Measurements from ENCODE around the gene PHAF1. TPM values are rescaled to one million over a fixed set of nuclear protein-coding genes. Genes with fewer than 3 reads are reported as not detected.
"Not testable (repeated sequence)": the region's sequence is repeated elsewhere in the genome, so short reads cannot be mapped to it uniquely, and the experiment has no call there.

Gene PHAF1
- polyA plus RNA-seq, 1 donor: 14.3 TPM

DNA sequence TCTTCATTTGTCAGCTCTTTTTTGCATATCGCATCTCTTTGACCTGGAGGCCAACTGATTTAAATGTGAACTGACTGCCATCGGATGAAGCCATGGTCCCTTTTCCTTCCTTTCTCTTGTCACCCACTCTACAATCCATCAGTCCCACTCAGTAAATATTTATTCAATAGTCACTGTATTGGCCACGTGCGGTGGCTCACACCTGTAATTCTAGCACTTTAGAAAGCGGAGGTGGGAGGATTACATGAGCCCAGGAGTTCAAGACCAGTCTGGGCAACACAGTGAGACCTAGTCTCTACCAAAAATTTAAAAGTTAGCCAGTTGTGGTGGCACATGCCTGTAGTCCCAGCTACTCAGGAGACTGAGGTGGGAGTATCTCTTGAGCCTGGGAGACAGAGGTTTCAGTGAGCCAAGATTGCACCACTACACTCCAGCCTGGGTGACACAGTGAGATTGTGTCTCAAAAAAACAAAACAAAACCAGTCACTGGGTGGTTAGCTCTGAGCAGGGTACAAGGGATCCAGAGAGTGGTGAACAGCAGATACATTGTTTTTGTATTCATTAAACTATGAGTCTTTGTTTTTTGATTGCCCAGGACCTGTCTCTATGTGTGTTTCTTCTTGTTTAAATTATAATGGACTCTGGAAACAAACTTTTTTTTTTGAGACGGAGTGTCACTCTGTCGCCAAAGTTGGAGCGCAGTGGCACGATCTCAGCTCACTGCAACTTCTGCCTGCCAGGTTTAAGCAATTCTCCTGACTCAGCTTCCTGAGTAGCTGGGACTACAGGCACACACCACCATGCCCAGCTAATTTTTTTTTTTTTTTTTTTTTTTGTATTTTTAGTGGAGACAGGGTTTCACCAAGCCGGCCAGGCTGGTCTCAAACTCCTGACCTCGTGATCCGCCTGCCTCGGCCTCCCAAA is 6.9 kb downstream of the PHAF1 start:
- H3K36me3 ChIP-seq (ENCODE audit: control insufficient read depth, insufficient read depth, low read length): peaks cover 17% of the 10 kb centered on the region
- no peak overlapping the region for H3K4me3 ChIP-seq (ENCODE audit: low read length)
- H3K9me3 ChIP-seq (ENCODE audit: control insufficient read depth, low read depth, low read length): no peaks in the 10 kb centered on the region
- H3K27ac ChIP-seq (ENCODE audit: low read length): no peak overlapping the region
- H3K27me3 ChIP-seq (ENCODE audit: control insufficient read depth, insufficient read depth, low read length): no peaks in the 10 kb centered on the region
- no peak for DNase-seq
- 100% methylated on average over 1 of the region's 13 CpGs for WGBS (ENCODE audit: insufficient coverage, low lambda C conversion rate)
- H3K4me1 ChIP-seq (ENCODE audit: control insufficient read depth, insufficient read depth, low read length): no peaks in the 10 kb centered on the region

DNA sequence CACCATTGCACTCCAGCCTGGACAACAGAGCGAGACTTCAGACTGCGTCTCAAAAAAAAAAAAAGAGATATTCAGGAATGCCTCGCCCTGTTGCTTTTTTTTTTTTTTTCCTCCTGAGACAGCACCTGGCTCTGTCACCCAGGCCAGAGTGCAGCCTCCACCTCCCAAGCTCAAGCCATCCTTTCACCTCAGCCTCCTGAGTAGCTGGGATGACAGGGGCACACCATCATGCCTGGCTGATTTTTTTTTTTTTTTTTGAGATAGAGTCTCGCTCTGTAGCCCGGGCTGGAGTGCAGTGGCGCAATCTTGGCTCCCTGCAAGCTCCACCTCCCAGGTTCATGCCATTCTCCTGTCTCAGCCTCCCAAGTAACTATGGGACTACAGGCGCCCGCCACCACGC is 8.0 kb downstream of the PHAF1 start:
- no peaks in the 10 kb centered on the region for H3K27me3 ChIP-seq (ENCODE audit: control insufficient read depth, insufficient read depth, low read length)
- peaks cover 25% of the 10 kb centered on the region for H3K36me3 ChIP-seq (ENCODE audit: control insufficient read depth, insufficient read depth, low read length)
- H3K4me3 ChIP-seq (ENCODE audit: low read length): no peak overlapping the region
- no peaks in the 10 kb centered on the region for H3K4me1 ChIP-seq (ENCODE audit: control insufficient read depth, insufficient read depth, low read length)
- H3K9me3 ChIP-seq (ENCODE audit: control insufficient read depth, low read depth, low read length): no peaks in the 10 kb centered on the region
- no peak for DNase-seq
- WGBS (ENCODE audit: insufficient coverage, low lambda C conversion rate): no CpG with 5 or more reads among the region's 9 CpGs
- H3K27ac ChIP-seq (ENCODE audit: low read length): no peak overlapping the region

DNA sequence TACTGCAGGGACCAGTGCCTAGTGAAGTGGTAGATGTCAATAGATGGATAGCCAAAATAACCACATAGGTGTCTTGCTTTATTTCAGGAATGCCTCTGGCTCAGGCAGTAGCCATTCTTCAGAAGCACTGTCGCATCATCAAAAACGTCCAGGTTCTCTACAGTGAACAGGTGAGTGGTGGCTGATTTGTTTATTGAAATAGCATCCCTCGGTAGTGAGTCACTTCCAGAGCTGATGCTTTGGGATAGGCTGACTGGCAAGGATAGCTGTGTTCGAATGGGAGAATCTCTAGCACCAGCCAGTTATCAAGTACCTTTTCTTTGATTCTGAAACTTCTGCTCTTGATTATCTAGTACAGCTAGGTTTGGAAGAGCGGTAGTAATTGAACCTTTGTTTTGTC is 10.3 kb downstream of the PHAF1 start:
- H3K36me3 ChIP-seq (ENCODE audit: control insufficient read depth, insufficient read depth, low read length): peaks cover 40% of the 10 kb centered on the region
- no peaks in the 10 kb centered on the region for H3K9me3 ChIP-seq (ENCODE audit: control insufficient read depth, low read depth, low read length)
- no peaks in the 10 kb centered on the region for H3K4me1 ChIP-seq (ENCODE audit: control insufficient read depth, insufficient read depth, low read length)
- no peak overlapping the region for H3K4me3 ChIP-seq (ENCODE audit: low read length)
- WGBS (ENCODE audit: insufficient coverage, low lambda C conversion rate): no CpG with 5 or more reads among the region's 5 CpGs
- DNase-seq: no peak
- H3K27ac ChIP-seq (ENCODE audit: low read length): no peak overlapping the region
- H3K27me3 ChIP-seq (ENCODE audit: control insufficient read depth, insufficient read depth, low read length): no peaks in the 10 kb centered on the region

DNA sequence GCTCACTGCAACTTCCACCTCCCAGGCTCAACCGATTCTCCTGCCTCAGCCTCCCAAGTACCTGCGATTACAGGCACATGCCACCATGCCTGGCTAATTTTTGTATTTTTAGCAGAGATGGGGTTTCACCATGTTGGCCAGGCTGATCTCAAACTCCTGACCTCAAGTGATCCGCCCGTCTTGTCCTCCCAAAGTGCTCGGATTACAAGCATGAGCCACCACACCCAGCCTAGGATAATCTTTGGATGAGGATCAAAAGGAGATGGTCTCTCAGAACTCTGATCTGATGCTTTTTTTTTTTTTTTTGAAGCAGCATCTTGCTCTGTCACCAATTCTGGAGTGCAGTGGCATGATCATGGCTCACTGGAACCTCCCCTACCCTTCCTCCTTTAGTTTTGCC is 13.1 kb downstream of the PHAF1 start:
- 92% methylated on average over 2 of the region's 5 CpGs for WGBS (ENCODE audit: insufficient coverage, low lambda C conversion rate)
- not testable (repeated sequence) for H3K27me3 ChIP-seq (ENCODE audit: control insufficient read depth, insufficient read depth, low read length); DNase-seq; H3K4me3 ChIP-seq (ENCODE audit: low read length); H3K27ac ChIP-seq (ENCODE audit: low read length); H3K4me1 ChIP-seq (ENCODE audit: control insufficient read depth, insufficient read depth, low read length); H3K9me3 ChIP-seq (ENCODE audit: control insufficient read depth, low read depth, low read length)
- peaks cover 48% of the 10 kb centered on the region for H3K36me3 ChIP-seq (ENCODE audit: control insufficient read depth, insufficient read depth, low read length)

DNA sequence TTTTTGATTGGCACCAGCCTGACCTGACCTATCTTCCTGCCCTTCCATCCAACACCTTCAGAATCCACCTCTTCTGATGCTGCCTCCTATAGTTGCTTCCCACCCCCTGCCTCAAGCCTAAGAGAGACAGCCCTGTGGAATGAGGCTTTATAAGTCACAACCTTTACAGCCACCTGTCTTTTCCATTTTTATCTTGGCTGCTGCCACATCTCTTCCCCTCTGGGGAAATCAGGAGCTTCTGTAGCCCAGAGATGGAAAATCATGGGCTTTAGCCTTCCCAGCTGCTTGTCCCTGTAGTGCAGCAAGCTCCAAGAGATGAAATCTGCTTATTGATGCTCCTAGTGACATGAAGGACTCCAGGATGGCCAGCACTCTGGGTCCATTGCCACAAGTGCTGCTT is 18.7 kb downstream of the PHAF1 start:
- no peak overlapping the region for H3K27ac ChIP-seq (ENCODE audit: low read length)
- H3K4me3 ChIP-seq (ENCODE audit: low read length): no peak overlapping the region
- DNase-seq: no peak
- no peaks in the 10 kb centered on the region for H3K27me3 ChIP-seq (ENCODE audit: control insufficient read depth, insufficient read depth, low read length)
- H3K36me3 ChIP-seq (ENCODE audit: control insufficient read depth, insufficient read depth, low read length): peaks cover 60% of the 10 kb centered on the region
- H3K9me3 ChIP-seq (ENCODE audit: control insufficient read depth, low read depth, low read length): no peaks in the 10 kb centered on the region
- no peaks in the 10 kb centered on the region for H3K4me1 ChIP-seq (ENCODE audit: control insufficient read depth, insufficient read depth, low read length)

DNA sequence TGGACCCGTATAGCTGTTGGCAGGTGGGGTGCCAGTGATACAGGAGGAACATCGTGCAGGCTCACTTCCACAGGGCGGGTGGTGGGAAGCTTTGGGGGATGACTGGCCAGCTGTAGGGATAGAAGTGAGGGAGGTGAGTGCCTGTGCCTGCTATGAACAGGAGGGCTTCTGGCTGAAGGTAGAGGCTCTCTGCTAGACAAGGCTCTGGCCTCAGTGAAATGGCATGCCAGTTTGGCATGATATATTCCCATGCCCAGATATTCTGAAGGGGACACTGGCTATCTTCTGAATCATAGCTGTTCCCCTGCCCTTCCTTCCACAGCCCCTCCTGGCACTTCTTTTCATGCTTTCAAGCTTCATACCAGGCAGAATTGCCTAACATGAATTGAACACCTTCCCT is 19.1 kb downstream of the PHAF1 start:
- Histone ChIP-seq H3K4me3 (ENCODE audit: low read length) (no peak overlapping the region), H3K27me3 (ENCODE audit: control insufficient read depth, insufficient read depth, low read length) (no peaks in the 10 kb centered on the region), H3K36me3 (ENCODE audit: control insufficient read depth, insufficient read depth, low read length) (peaks cover 57% of the 10 kb centered on the region), H3K27ac (ENCODE audit: low read length) (no peak overlapping the region), H3K4me1 (ENCODE audit: control insufficient read depth, insufficient read depth, low read length) (no peaks in the 10 kb centered on the region), H3K9me3 (ENCODE audit: control insufficient read depth, low read depth, low read length) (no peaks in the 10 kb centered on the region)
- WGBS (ENCODE audit: insufficient coverage, low lambda C conversion rate): no CpG with 5 or more reads among the region's 3 CpGs
- DNase-seq: no peak

DNA sequence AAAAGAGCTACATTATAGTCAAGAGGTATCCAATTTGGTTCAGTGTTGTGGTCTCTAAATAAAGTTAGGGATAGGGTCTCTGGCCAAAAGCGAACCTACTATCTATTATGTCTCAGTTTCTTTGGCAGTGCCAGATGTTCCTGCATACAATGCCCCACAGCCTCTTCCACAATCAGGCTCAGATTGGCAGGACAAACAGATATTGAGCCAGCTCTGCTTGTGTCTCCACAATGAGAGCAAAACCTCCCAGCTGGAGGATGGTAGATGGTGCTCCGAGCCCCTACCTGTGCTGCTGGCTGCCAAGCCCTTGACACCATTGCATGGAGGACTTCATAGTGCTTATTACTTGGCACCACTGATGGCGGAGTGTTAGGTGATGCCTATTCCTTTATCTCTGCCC is 19.7 kb downstream of the PHAF1 start:
- Histone ChIP-seq H3K4me3 (ENCODE audit: low read length) (no peak overlapping the region), H3K36me3 (ENCODE audit: control insufficient read depth, insufficient read depth, low read length) (peaks cover 59% of the 10 kb centered on the region), H3K4me1 (ENCODE audit: control insufficient read depth, insufficient read depth, low read length) (no peaks in the 10 kb centered on the region), H3K9me3 (ENCODE audit: control insufficient read depth, low read depth, low read length) (no peaks in the 10 kb centered on the region), H3K27ac (ENCODE audit: low read length) (no peak overlapping the region), H3K27me3 (ENCODE audit: control insufficient read depth, insufficient read depth, low read length) (no peaks in the 10 kb centered on the region)
- no peak for DNase-seq
- no CpG with 5 or more reads among the region's 3 CpGs for WGBS (ENCODE audit: insufficient coverage, low lambda C conversion rate)

DNA sequence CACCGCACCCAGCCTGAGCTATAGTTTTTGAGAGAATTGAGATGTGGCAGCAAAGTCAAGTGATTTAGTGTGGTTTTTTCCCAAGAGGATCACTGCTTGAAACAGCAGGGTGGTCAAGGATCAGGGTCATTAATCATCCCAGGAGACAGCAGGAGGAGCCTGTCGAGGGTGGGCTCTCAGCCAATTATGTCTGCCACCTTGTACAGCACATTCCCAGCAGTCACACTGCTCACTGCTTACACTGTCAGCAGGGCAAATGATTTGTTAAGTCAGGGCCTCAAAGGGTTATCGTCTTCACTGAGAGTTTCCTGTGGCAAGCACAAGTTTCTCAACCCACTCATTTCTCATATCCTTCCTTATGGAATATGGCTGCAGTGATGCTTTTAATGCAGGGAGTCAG is 27.9 kb downstream of the PHAF1 start:
- DNase-seq: peak; percentile 54 to 80
- H3K4me3 ChIP-seq (ENCODE audit: low read length): no peak overlapping the region
- no peaks in the 10 kb centered on the region for H3K9me3 ChIP-seq (ENCODE audit: control insufficient read depth, low read depth, low read length)
- H3K4me1 ChIP-seq (ENCODE audit: control insufficient read depth, insufficient read depth, low read length): no peaks in the 10 kb centered on the region
- H3K27me3 ChIP-seq (ENCODE audit: control insufficient read depth, insufficient read depth, low read length): no peaks in the 10 kb centered on the region
- no CpG with 5 or more reads among the region's 3 CpGs for WGBS (ENCODE audit: insufficient coverage, low lambda C conversion rate)
- H3K36me3 ChIP-seq (ENCODE audit: control insufficient read depth, insufficient read depth, low read length): peaks cover 81% of the 10 kb centered on the region
- H3K27ac ChIP-seq (ENCODE audit: low read length): no peak overlapping the region

DNA sequence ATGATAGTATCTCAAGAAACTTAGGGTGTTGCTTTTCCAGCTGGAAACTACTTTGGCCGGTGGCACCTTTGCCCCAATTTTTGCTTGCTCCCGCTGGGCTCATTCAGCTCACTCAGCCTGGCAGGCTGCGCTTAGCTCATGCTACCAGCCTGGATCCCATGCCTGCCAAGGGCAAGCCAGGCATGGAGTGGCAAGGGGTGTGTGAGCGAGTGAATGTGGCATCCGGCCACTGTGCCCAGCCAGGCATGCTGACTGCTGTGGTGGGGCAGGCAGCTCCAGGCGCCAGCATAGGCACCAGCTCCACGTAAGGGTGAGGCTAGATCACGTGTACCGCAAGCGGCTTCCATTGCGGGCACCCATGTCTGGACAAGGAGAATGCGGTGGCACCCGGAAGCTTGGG is 31.6 kb downstream of the PHAF1 start:
- no CpG with 5 or more reads among the region's 13 CpGs for WGBS (ENCODE audit: insufficient coverage, low lambda C conversion rate)
- H3K4me1 ChIP-seq (ENCODE audit: control insufficient read depth, insufficient read depth, low read length): no peaks in the 10 kb centered on the region
- no peak for DNase-seq
- no peak overlapping the region for H3K27ac ChIP-seq (ENCODE audit: low read length)
- peaks cover 85% of the 10 kb centered on the region for H3K36me3 ChIP-seq (ENCODE audit: control insufficient read depth, insufficient read depth, low read length)
- no peak overlapping the region for H3K4me3 ChIP-seq (ENCODE audit: low read length)
- H3K9me3 ChIP-seq (ENCODE audit: control insufficient read depth, low read depth, low read length): no peaks in the 10 kb centered on the region
- no peaks in the 10 kb centered on the region for H3K27me3 ChIP-seq (ENCODE audit: control insufficient read depth, insufficient read depth, low read length)

DNA sequence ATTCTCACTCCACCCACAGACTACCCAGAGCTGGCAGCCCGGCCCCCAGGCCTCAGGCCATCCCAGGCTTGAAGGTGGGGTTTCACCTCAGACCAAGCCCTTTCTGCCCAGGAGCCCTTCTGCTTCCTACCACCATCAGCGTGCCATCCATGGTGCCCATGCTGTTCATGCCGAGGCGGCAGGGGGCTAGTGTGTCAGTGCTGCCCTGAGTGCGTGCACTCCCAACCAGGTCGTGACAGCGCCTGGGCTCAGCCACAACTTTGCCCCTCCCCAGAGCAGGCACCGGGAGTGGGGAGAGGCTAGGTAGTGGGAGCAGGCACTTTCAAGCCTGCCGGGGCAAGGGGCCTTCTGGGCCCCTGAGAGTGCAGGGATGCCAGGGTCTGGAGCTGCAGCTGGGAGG is 32.6 kb downstream of the PHAF1 start:
- no CpG with 5 or more reads among the region's 9 CpGs for WGBS (ENCODE audit: insufficient coverage, low lambda C conversion rate)
- DNase-seq: no peak
- Histone ChIP-seq H3K4me3 (ENCODE audit: low read length) (no peak overlapping the region), H3K27ac (ENCODE audit: low read length) (no peak overlapping the region), H3K9me3 (ENCODE audit: control insufficient read depth, low read depth, low read length) (no peaks in the 10 kb centered on the region), H3K4me1 (ENCODE audit: control insufficient read depth, insufficient read depth, low read length) (no peaks in the 10 kb centered on the region), H3K36me3 (ENCODE audit: control insufficient read depth, insufficient read depth, low read length) (peaks cover 89% of the 10 kb centered on the region), H3K27me3 (ENCODE audit: control insufficient read depth, insufficient read depth, low read length) (no peaks in the 10 kb centered on the region)

DNA sequence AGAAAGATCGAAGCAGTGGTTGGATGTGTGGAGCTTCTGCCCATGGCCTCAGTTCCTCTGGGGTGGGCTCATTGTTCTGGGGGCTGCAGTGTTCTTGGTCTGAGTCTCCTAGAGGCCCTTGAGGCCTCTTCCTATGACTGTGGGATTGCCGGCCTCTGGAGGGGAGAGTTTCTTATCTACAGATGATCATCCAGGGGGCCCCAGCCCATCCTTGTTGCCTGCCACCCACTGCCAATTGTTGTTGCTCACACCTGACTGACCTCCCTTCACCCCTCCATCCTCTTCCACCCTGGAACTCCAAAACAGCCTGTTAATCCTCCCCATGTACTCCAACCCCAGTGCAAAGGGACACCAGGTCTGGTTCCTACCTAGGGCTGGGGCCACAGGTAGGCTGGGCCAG is 35.2 kb downstream of the PHAF1 start:
- peaks cover 8% of the 10 kb centered on the region for H3K9me3 ChIP-seq (ENCODE audit: control insufficient read depth, low read depth, low read length)
- H3K27me3 ChIP-seq (ENCODE audit: control insufficient read depth, insufficient read depth, low read length): peaks cover 11% of the 10 kb centered on the region
- no peak overlapping the region for H3K4me3 ChIP-seq (ENCODE audit: low read length)
- H3K4me1 ChIP-seq (ENCODE audit: control insufficient read depth, insufficient read depth, low read length): no peaks in the 10 kb centered on the region
- DNase-seq: no peak
- WGBS (ENCODE audit: insufficient coverage, low lambda C conversion rate): no CpG with 5 or more reads among the region's 2 CpGs
- H3K36me3 ChIP-seq (ENCODE audit: control insufficient read depth, insufficient read depth, low read length): peaks cover 75% of the 10 kb centered on the region
- no peak overlapping the region for H3K27ac ChIP-seq (ENCODE audit: low read length)
